Measurements from ENCODE around the gene KCNIP1.
"Not testable (repeated sequence)": the region's sequence is repeated elsewhere in the genome, so short reads cannot be mapped to it uniquely, and the experiment has no call there.

The KCNIP1 gene

DNA sequence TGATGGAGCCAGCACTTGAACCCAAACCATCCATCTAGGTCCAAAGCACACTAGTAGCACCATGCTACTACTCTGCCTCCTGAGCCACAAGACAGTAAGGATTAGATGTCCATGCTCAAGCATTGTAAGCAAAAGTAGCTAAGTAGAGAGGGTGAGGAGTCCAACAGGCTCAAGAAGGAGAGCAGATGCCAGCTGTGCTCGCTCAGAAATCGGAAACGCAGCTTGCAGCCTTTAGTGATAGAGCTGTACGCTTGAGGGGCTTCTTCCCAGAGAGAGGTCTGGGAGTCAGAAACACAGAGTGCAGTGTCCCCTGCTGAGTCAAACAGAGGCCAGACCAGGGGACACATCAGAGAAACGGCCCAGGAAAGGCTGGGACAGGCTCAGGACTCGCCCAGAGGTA, 247.0 kb downstream of the KCNIP1 start:
- H3K27ac ChIP-seq (ENCODE audit: low read length), result no peak overlapping the region
- peaks cover 4% of the 10 kb centered on the region; the same call in 1 of the 2 replicates for H3K27me3 ChIP-seq (ENCODE audit: insufficient read depth, low read length)
- no peaks in the 10 kb centered on the region for H3K9me3 ChIP-seq (ENCODE audit: insufficient read depth, low read depth, low read length)

DNA sequence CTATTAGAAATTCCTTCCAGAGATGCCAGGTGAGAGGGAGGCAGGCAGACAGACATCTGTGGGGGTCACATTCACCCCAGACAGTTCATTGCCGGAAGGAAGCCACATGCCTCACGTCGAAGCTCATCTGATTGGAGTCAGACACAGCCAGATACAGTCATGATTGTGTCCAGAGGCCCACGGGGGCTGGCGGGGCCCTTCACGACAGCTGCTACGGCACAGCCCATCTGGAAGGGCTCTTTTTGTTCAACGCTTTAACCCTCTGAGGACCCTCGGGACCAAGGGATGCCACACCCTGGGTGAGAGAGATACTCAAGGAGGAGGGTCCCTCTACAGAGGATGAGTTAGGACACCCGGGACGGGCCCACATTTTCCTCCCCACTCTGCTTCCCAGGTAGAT, 247.8 kb downstream of the KCNIP1 start:
- Histone ChIP-seq H3K4me3 (ENCODE audit: low read length) (no peak overlapping the region), H3K27ac (ENCODE audit: low read length) (no peak overlapping the region), H3K9ac (ENCODE audit: low read depth, low read length) (no peak overlapping the region), H3K36me3 (ENCODE audit: insufficient read depth, low read depth, low read length) (no peaks in the 10 kb centered on the region), H3K9me3 (ENCODE audit: insufficient read depth, low read depth, low read length) (no peaks in the 10 kb centered on the region), H3K4me1 (ENCODE audit: insufficient read depth, low read length) (no peaks in the 10 kb centered on the region), H3K27me3 (ENCODE audit: insufficient read depth, low read length) (peaks cover 4% of the 10 kb centered on the region; the same call in 1 of the 2 replicates)

More for the DNA sequence above, 247.0 kb downstream of the KCNIP1 start:
- Histone ChIP-seq H3K4me3 (ENCODE audit: low read length) (no peak overlapping the region), H3K9ac (ENCODE audit: low read depth, low read length) (no peak overlapping the region), H3K36me3 (ENCODE audit: insufficient read depth, low read depth, low read length) (no peaks in the 10 kb centered on the region), H3K4me1 (ENCODE audit: insufficient read depth, low read length) (peaks cover 7% of the 10 kb centered on the region; the same call in 1 of the 2 replicates)

DNA sequence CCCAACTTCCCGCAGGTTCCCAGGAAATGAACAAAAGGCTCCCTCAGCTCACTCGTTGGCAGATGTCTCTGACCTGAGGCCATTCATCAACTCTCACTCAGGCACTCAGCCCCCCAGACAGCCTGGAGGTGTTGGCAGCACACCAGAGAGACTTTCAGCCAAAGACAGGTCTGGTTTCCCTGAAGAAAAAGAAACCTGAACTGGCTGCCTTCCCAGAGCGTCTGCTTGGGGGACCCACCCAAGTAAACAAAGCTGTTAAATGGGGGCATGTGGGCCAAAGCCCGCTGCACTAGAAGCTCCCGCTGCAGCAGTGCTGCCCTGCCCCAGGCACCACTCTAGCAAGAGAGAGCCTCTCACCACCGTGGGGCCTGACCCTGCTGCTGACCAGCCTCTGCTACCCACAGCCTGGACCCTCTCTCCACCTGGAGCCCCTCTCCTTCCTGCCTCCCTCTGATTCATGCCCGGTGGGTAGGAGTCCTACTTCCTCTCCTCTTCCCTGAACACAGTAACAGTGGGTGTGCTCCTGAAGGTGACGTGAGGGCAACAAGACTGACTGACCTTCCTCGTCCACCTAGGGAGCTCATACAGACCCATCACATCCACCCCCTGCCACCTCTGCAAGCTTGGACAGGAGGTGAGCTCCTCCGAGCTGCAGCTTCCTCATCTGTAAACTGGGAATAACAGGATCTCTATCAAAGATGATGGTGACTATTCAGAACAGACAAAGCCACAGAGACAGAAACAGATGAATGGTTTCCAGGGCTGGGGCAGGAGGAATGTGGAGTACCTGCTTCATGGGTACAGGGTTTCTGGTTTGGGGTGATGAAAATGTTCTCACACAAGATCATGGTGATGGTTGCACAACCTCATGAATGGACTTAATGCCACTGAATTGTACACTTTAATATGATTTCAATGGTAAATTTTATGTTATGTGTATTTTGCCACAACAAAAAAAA, 248.7 kb downstream of the KCNIP1 start:
- H3K36me3 ChIP-seq (ENCODE audit: insufficient read depth, low read depth, low read length), result no peaks in the 10 kb centered on the region
- peaks cover 5% of the 10 kb centered on the region for H3K4me1 ChIP-seq (ENCODE audit: insufficient read depth, low read length)
- no peaks in the 10 kb centered on the region for H3K9me3 ChIP-seq (ENCODE audit: insufficient read depth, low read depth, low read length)
- no peak overlapping the region for H3K27ac ChIP-seq (ENCODE audit: low read length)
- no peak overlapping the region for H3K9ac ChIP-seq (ENCODE audit: low read depth, low read length)
- H3K27me3 ChIP-seq (ENCODE audit: insufficient read depth, low read length), result peaks cover 4% of the 10 kb centered on the region; the same call in 1 of the 2 replicates
- no peak overlapping the region for H3K4me3 ChIP-seq (ENCODE audit: low read length)

DNA sequence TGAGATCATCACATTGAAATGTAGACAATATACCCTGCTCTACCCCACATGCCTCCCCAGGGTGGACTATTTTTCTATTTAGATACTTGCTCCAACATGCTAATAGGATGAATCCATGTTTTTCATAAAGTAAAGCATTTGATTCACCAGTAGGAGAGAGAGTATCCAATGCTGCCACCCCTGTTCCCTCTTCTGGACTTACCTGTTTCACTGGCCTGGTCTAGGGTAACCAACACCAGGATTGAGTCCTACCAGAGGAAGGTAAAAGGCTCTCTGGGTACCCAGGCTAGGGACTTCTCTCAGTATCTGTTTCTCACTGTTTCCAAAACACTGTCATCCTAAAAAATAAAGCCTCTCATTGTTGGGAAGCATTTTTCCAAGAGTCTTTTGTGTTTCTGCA, 249.5 kb downstream of the KCNIP1 start:
- no peak overlapping the region for H3K27ac ChIP-seq (ENCODE audit: low read length)

DNA sequence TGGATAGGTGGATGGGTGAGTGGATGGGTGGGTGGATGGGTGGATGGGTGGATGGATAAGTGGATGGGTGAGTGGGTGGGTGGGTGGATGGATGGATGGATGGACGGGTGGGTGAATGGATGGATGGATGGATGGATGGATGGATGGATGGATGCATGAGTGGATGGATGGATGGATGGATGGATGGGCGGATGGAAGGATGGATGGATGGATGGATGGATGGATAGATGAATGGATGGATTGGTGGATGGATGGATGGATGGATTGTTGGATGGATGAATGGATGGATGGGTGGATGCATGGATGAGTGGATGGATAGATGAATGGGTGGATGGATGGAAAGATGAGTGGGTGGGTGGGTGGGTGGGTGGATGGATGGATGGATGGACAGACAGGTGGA, 250.7 kb downstream of the KCNIP1 start:
- H3K36me3 ChIP-seq (ENCODE audit: insufficient read depth, low read depth, low read length); H3K9me3 ChIP-seq (ENCODE audit: insufficient read depth, low read depth, low read length); H3K4me1 ChIP-seq (ENCODE audit: insufficient read depth, low read length); H3K27ac ChIP-seq (ENCODE audit: low read length); H3K4me3 ChIP-seq (ENCODE audit: low read length); H3K9ac ChIP-seq (ENCODE audit: low read depth, low read length); H3K27me3 ChIP-seq (ENCODE audit: insufficient read depth, low read length): not testable (repeated sequence)

More for the DNA sequence above, 249.5 kb downstream of the KCNIP1 start:
- Histone ChIP-seq H3K9ac (ENCODE audit: low read depth, low read length) (no peak overlapping the region), H3K9me3 (ENCODE audit: insufficient read depth, low read depth, low read length) (no peaks in the 10 kb centered on the region), H3K36me3 (ENCODE audit: insufficient read depth, low read depth, low read length) (no peaks in the 10 kb centered on the region), H3K4me1 (ENCODE audit: insufficient read depth, low read length) (peaks cover 5% of the 10 kb centered on the region), H3K27me3 (ENCODE audit: insufficient read depth, low read length) (peaks cover 4% of the 10 kb centered on the region; the same call in 1 of the 2 replicates), H3K4me3 (ENCODE audit: low read length) (no peak overlapping the region)

DNA sequence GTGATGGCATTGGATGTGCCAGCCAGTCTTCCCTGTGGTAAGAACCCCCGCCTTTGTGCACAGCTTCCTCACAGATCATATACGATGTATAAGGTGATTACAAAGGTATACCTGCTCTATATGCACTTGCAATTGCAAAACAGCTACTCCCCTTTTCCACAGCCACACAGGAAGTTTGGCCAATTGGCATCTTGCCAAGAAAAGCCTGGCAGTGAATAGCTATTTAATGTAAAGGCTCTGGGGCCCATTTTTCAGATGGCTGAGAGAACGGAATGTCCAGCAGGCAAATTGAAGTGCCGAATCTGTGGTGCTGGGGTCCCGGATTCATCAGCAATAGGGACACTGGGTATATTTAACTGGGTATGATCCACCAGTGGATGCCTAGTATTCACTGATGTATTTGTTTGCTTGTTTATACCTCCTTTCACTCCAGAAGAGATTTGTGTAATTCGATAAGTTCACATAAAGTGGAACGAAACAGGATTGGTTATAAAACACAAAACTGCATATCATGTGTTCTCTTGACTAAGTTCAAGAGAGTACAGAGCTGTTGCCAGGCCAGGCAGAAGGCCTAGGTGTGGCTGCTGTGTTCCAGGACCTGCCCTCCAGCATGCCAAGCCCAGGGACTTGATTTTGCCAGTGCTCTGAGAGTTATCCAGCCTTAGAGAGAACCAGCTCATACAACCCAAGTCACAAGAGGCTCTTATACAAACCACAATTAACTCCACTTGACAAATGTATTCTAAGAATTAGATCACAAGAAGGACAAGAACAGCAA, 252.0 kb downstream of the KCNIP1 start:
- Histone ChIP-seq H3K36me3 (ENCODE audit: insufficient read depth, low read depth, low read length) (no peaks in the 10 kb centered on the region), H3K9ac (ENCODE audit: low read depth, low read length) (no peak overlapping the region), H3K27ac (ENCODE audit: low read length) (no peak overlapping the region), H3K4me3 (ENCODE audit: low read length) (no peak overlapping the region), H3K9me3 (ENCODE audit: insufficient read depth, low read depth, low read length) (no peaks in the 10 kb centered on the region), H3K27me3 (ENCODE audit: insufficient read depth, low read length) (no peaks in the 10 kb centered on the region), H3K4me1 (ENCODE audit: insufficient read depth, low read length) (peaks cover 5% of the 10 kb centered on the region)

DNA sequence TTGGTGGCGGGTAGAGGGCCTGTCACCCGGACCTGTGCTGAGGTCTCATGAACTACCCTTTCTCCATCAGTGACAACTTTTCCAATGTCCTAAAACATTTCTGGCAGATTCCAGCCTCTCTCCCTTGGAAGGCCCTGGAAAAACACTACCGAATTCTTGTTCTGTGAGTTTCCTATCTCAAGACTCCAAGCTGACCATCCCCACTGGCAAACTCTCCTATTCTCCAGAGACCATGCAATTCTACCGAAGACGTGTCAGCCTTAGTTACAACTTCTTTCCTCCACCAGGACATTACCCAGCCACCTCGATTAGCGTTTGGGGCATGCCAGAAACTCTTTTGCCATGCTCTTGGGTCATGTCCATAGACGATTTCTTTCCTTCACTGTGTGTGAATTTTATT, 252.9 kb downstream of the KCNIP1 start:
- Histone ChIP-seq H3K36me3 (ENCODE audit: insufficient read depth, low read depth, low read length) (no peaks in the 10 kb centered on the region), H3K9me3 (ENCODE audit: insufficient read depth, low read depth, low read length) (no peaks in the 10 kb centered on the region), H3K27ac (ENCODE audit: low read length) (no peak overlapping the region), H3K4me1 (ENCODE audit: insufficient read depth, low read length) (peaks cover 11% of the 10 kb centered on the region), H3K9ac (ENCODE audit: low read depth, low read length) (no peak overlapping the region), H3K27me3 (ENCODE audit: insufficient read depth, low read length) (no peaks in the 10 kb centered on the region), H3K4me3 (ENCODE audit: low read length) (no peak overlapping the region)

DNA sequence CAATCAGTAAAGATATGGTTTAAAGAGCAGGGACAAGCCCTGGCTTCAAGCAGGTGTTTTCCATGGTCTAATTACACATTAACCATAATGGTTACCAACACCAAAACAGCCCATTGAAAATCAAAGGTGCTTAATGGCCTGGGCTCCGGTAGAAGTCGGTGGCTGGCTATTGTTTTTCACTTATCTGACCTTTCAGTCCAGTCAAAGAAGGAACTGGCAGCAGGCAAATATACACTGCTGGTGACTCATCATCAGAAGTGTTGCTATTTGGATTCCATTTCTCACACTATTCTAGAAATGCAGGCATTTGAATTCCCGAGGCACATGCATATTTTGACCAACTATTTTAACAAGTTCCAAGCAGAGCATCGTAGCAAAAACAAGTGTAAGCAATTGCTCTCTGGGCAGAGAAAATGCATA, 253.4 kb downstream of the KCNIP1 start:
- Histone ChIP-seq H3K4me3 (ENCODE audit: low read length) (no peak overlapping the region), H3K36me3 (ENCODE audit: insufficient read depth, low read depth, low read length) (no peaks in the 10 kb centered on the region), H3K27ac (ENCODE audit: low read length) (no peak overlapping the region), H3K9ac (ENCODE audit: low read depth, low read length) (no peak overlapping the region), H3K4me1 (ENCODE audit: insufficient read depth, low read length) (peaks cover 13% of the 10 kb centered on the region), H3K27me3 (ENCODE audit: insufficient read depth, low read length) (no peaks in the 10 kb centered on the region), H3K9me3 (ENCODE audit: insufficient read depth, low read depth, low read length) (no peaks in the 10 kb centered on the region)

DNA sequence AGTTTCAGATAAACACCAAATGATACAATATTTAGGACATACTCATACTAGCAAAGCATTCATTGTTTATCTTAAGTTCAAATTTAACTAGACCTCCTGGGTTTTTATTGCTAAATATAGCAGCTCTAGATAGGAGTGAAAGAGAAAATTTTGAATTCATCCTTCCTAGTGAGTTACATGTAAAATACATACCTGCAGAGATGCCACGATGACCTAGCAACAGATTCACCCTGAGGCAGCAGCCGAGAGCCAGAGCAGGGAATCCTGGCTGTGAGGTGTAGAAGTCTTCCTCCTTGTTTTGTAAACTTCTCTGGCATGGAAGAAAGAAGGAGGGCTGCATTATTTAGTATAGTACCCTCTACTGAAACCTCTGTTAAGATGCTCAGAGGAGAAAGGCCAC, 253.8 kb downstream of the KCNIP1 start:
- Histone ChIP-seq H3K27ac (ENCODE audit: low read length) (no peak overlapping the region), H3K9ac (ENCODE audit: low read depth, low read length) (no peak overlapping the region), H3K4me3 (ENCODE audit: low read length) (no peak overlapping the region), H3K36me3 (ENCODE audit: insufficient read depth, low read depth, low read length) (no peaks in the 10 kb centered on the region), H3K9me3 (ENCODE audit: insufficient read depth, low read depth, low read length) (no peaks in the 10 kb centered on the region), H3K4me1 (ENCODE audit: insufficient read depth, low read length) (peaks cover 13% of the 10 kb centered on the region), H3K27me3 (ENCODE audit: insufficient read depth, low read length) (no peaks in the 10 kb centered on the region)

DNA sequence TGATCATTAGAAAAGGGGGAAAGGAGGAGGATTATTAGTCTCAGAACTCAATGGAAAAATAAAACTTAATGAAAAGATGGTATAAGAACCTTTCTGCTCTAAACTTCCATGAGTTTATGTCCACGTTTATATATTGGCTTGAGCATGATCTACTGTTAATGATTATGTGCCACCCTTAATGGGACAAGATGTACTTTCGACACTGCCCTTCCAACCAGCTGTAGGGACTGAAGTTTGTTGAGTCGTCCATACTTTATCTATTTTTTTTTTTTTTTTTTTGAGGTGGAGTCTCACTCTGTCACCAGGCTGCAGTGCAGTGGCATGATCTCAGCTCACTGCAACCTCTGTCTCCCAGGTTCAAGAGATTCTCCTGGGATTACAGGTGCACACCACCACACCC, 254.7 kb downstream of the KCNIP1 start:
- no peaks in the 10 kb centered on the region for H3K9me3 ChIP-seq (ENCODE audit: insufficient read depth, low read depth, low read length)
- no peak overlapping the region for H3K4me3 ChIP-seq (ENCODE audit: low read length)
- no peaks in the 10 kb centered on the region for H3K27me3 ChIP-seq (ENCODE audit: insufficient read depth, low read length)
- H3K36me3 ChIP-seq (ENCODE audit: insufficient read depth, low read depth, low read length), result no peaks in the 10 kb centered on the region
- no peak overlapping the region for H3K9ac ChIP-seq (ENCODE audit: low read depth, low read length)
- no peak overlapping the region for H3K27ac ChIP-seq (ENCODE audit: low read length)
- peaks cover 13% of the 10 kb centered on the region for H3K4me1 ChIP-seq (ENCODE audit: insufficient read depth, low read length)

DNA sequence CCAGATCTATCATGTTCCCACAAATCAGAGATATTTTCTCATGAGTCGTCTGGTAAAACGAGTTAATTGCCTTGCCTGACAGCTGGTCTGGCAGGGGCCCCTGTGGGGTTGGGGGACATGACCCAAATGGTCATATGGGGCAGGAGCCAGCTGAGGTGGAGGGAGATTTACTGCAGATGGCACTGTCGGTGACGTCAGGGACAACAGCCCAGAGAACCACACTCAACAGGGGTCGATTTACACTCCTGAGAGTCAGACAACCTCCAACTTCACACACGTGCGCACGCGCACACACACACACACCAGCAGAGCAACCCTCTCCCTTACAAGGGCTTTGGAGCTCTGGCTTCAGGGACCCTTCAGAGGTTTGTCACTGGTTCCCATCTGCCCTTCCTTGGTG, 256.3 kb downstream of the KCNIP1 start:
- Histone ChIP-seq H3K9me3 (ENCODE audit: insufficient read depth, low read depth, low read length) (no peaks in the 10 kb centered on the region), H3K27me3 (ENCODE audit: insufficient read depth, low read length) (no peaks in the 10 kb centered on the region), H3K9ac (ENCODE audit: low read depth, low read length) (no peak overlapping the region; the same call in 1 of the 2 replicates), H3K4me1 (ENCODE audit: insufficient read depth, low read length) (peaks cover 13% of the 10 kb centered on the region), H3K27ac (ENCODE audit: low read length) (no peak overlapping the region), H3K4me3 (ENCODE audit: low read length) (no peak overlapping the region), H3K36me3 (ENCODE audit: insufficient read depth, low read depth, low read length) (no peaks in the 10 kb centered on the region)
